Activated T-helper 1 cell treated with anti-CD3 and anti-CD28 coated beads, Interleukin-12 subunit alpha, Interleukin-12 subunit beta, Interleukin-2, Interleukin-4 antibody, amounts not matched to agents 30 ng/mL and 10 ng/mL and 1 ng/mL, durations not matched to agents 14 hours and 24 hours and 36 hours (primary cell): Measurements from ENCODE around the gene IDH3G. TPM values are rescaled to one million over a fixed set of nuclear protein-coding genes. Genes with fewer than 3 reads are reported as not detected.

Experiments
- DNase-seq: peaks from one replicate; pipeline ENCODE4 v3.0.0; 2021; ENCODE audit warnings: low spot score
- H3K27ac Mint-ChIP-seq: one replicate; pipeline ENCODE4 v1.8.0; 2021; ENCODE audit warnings: mild to moderate bottlenecking, mixed read lengths
- H3K27me3 Mint-ChIP-seq: one replicate; pipeline ENCODE4 v1.8.0; 2022; ENCODE audit warnings: mild to moderate bottlenecking, moderate library complexity, mixed read lengths; ENCODE audit not compliant: insufficient read depth
- H3K36me3 Mint-ChIP-seq: one replicate; pipeline ENCODE4 v1.8.0; 2021; ENCODE audit warnings: low read depth, mixed read lengths
- H3K4me1 Mint-ChIP-seq: one replicate; pipeline ENCODE4 v1.8.0; 2021; ENCODE audit warnings: low read depth, mixed read lengths
- H3K4me3 Mint-ChIP-seq: one replicate; pipeline ENCODE4 v1.8.0; 2021; ENCODE audit warnings: mild to moderate bottlenecking, moderate library complexity, mixed read lengths
- H3K9me3 Mint-ChIP-seq: one replicate; pipeline ENCODE4 v1.8.0; 2021; ENCODE audit warnings: mixed read lengths
- intact Hi-C: fragments of 100-400 bp; cut with micrococcal nuclease; formaldehyde crosslinking; loops from one replicate; pipeline ENCODE4 v1.15.1; 2024
- total RNA-seq: library from RNA; stranded (reverse); gene quantifications from 2 replicates; pipeline ENCODE4 v1.2.3, GENCODE V29; 2022

The IDH3G gene
- total RNA-seq, 1 donor from 2014 or later = 68.4 TPM

DNA sequence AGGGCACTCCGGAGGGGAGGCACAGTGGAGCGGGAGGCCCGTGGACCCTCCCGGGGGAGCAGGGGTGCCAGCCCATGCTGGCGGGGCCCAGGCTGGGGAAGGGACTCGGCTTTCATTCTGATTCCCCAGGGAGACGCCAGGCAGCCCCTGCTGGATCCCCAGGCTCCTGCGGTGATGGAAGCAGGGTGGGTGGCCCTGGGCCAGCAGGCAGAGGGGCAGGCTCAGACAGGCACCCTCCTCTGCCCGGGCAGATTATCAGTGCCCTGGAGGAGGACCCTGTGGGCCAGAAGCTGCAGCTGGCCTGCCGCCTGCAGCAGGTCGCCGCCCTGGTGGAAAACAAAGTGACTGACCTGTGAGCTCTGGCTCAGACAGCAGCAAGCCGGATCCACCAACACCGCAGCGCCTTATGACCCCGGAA, 15.5 kb downstream of the IDH3G start:
- H3K4me3 Mint-ChIP-seq = no peak overlapping the region

DNA sequence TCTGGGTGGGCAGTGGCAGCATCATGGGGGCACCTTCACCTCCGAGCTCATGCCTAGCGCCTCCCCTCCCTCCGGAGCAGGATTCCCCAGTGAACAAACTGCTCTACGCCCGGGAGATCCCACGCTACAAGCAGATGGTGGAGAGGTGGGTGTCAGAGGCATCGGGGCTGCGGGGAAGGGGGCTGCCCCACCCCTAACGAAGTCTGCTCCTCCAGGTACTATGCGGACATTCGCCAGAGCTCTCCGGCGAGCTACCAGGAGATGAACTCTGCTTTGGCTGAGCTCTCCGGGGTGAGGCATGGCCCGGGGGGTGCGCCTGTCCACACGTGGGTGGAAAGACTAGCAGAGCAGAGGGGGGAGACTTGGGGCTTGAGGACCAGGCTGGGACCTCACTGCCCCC, 16.0 kb downstream of the IDH3G start:
- Mint-ChIP-seq H3K36me3 (peaks cover 2% of the 10 kb centered on the region), H3K4me1 (no peaks in the 10 kb centered on the region), H3K9me3 (no peaks in the 10 kb centered on the region), H3K27ac (no peak overlapping the region), H3K27me3 (peaks cover 2% of the 10 kb centered on the region), H3K4me3 (no peak overlapping the region)
- intact Hi-C loops = no loop called here
- DNase-seq = no peak

More for the DNA sequence above, 15.5 kb downstream of the IDH3G start:
- no peak overlapping the region for H3K27ac Mint-ChIP-seq
- H3K9me3 Mint-ChIP-seq = no peaks in the 10 kb centered on the region
- peaks cover 2% of the 10 kb centered on the region for H3K36me3 Mint-ChIP-seq
- no peaks in the 10 kb centered on the region for H3K4me1 Mint-ChIP-seq
- intact Hi-C loops = no loop called here
- no peak for DNase-seq
- peaks cover 2% of the 10 kb centered on the region for H3K27me3 Mint-ChIP-seq

DNA sequence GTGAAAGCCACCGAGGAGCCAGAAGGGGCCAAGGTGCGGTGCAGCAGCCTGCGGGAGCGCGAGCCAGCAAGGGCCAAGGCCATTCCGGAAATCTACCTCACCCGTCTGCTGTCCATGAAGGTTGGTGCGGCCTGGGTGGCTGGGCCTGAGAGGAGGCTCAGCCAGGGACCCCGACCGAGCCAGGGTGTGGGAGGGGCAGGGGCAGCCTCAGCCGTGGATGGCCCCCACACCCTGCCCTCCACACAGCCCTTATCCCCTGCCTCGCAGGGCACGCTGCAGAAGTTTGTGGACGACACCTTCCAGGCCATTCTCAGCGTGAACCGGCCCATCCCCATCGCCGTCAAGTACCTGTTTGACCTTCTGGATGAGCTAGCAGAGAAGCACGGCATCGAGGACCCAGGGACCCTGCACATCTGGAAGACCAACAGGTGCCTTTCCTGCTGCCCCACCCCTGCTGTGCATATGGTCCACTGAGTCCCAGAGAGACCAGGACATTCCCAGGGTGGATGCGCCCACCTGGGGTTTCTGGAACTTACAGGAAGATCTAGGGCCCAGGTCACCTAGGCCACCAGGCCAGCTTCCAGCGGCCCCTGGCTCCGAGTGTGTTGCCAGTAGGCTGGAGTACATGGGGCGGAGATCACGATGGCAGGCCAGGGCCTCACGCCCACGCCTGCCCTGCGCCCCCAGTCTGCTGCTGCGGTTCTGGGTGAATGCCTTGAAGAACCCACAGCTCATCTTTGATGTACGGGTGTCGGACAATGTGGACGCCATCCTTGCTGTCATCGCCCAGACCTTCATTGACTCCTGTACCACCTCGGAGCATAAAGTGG, 16.7 kb downstream of the IDH3G start:
- Mint-ChIP-seq H3K27ac (no peak overlapping the region), H3K9me3 (no peaks in the 10 kb centered on the region), H3K4me3 (no peak overlapping the region), H3K27me3 (peaks cover 2% of the 10 kb centered on the region), H3K4me1 (no peaks in the 10 kb centered on the region), H3K36me3 (peaks cover 2% of the 10 kb centered on the region)
- intact Hi-C loops = no loop called here
- no peak for DNase-seq

DNA sequence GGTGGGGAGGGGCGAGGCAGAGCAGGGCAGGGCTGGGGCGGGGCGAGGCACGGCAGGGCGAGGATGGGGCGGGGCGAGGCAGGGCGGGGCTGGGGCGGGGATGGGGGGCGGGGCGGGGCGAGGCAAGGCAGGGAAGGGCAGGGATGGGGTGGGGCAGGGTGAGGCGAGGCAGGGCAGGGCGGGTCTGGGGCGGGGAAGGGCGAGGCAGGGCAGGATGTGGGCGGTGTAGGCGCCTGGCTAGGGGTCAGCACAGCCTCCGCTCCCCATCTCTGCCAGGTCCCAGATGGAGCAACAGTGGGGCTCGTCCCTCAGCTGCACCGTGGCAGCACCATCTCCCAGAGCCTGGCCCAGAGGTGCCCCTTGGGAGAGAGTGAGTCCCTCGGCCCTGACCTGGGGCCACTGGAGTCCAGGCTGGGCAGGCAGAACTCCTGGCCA, 17.5 kb downstream of the IDH3G start:
- H3K27ac Mint-ChIP-seq = no peak overlapping the region

DNA sequence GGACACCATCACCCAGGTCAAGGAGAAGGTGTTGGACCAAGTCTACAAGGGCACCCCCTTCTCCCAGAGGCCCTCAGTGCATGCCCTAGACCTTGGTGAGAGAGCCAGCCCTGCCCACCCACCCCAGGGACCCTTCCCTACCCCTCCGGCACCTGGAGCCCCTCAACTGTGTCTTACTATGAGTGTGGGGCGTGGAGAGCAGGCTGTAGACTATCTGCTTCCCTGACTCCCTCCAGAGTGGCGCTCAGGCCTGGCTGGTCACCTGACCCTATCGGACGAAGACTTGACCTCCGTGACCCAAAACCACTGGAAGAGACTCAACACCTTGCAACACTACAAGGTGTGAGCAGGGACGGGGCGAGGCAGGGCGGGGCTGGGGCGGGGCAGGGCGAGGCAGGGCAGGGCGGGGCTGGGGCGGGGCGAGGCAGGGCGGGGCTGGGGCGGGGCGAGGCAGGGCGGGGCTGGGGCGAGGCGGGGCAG, 18.0 kb downstream of the IDH3G start:
- H3K9me3 Mint-ChIP-seq = no peaks in the 10 kb centered on the region
- H3K4me3 Mint-ChIP-seq = no peak overlapping the region
- H3K4me1 Mint-ChIP-seq = no peaks in the 10 kb centered on the region
- peaks cover 2% of the 10 kb centered on the region for H3K27me3 Mint-ChIP-seq
- H3K36me3 Mint-ChIP-seq = peaks cover 2% of the 10 kb centered on the region
- intact Hi-C loops = no loop called here
- H3K27ac Mint-ChIP-seq = no peak overlapping the region
- no peak for DNase-seq

More for the DNA sequence above, 17.5 kb downstream of the IDH3G start:
- Mint-ChIP-seq H3K4me3 (no peak overlapping the region), H3K9me3 (no peaks in the 10 kb centered on the region), H3K27me3 (peaks cover 2% of the 10 kb centered on the region), H3K4me1 (no peaks in the 10 kb centered on the region), H3K36me3 (peaks cover 2% of the 10 kb centered on the region)
- no peak for DNase-seq
- intact Hi-C loops = no loop called here

DNA sequence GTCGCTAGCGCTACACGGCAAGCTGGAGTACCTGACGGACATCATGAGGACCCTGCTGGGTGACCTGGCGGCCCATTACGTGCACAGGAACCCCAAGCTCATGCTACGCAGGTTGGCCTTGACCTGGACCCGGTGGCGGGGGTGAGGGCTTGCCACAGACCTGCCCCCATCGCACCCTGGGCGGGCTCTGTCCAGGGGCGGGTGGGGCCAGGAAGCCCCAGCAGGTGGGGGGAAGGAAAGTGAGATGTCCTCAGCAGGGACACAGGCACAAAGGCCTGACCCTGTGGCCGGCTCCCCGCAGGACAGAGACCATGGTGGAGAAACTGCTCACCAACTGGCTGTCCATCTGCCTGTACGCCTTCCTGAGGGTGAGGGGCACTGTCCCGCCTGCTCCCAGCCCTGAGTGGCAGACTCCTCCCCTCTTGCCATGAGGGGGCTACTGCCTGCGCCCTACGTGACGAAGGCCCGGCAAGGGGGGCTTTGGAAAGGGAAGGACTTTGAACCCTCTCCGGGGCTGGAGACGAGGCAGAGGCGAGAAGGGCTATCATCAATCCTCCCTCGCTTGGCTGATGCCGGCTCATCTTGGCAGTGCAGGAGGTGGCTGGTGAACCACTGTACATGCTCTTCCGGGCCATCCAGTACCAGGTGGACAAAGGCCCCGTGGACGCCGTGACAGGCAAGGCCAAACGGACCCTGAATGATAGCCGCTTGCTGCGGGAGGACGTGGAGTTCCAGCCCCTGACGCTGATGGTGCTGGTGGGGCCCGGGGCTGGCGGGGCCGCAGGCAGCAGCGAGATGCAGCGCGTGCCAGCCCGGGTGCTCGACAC, 18.7 kb downstream of the IDH3G start:
- intact Hi-C loops = no loop called here
- peaks cover 2% of the 10 kb centered on the region for H3K36me3 Mint-ChIP-seq
- DNase-seq = no peak
- no peaks in the 10 kb centered on the region for H3K4me1 Mint-ChIP-seq
- H3K27me3 Mint-ChIP-seq = peaks cover 2% of the 10 kb centered on the region
- H3K27ac Mint-ChIP-seq = no peak overlapping the region
- no peak overlapping the region for H3K4me3 Mint-ChIP-seq
- H3K9me3 Mint-ChIP-seq = no peaks in the 10 kb centered on the region

DNA sequence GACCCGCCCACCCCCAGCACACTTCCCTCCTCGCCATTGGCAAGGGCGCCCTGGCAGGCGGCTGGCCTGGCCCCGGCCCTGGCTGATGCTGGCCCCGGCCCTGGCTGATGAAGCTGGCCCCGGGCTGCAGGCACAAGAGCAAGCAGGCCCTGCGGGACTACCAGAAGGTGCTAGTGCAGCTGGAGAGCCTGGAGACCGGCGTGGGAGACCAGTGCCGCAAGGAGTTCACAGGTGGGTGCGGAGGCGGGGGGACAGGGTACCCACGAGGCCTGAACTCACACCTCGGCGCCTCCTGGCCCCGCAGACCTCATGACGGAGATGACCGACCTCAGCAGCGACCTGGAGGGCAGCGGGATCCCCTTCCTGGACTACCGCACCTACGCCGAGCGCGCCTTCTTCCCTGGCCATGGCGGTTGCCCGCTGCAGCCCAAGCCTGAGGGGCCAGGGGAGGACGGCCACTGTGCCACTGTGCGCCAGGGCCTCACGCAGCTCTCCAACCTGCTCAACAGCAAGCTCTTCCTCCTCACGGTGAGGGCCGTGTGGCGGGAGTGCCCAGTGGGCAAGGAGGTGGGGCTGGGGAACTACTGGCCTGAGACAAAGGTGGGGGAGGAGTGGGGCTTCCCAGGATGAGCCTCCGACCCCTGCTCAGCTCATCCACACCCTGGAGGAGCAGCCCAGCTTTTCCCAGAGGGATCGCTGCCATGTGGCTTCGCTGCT, 19.4 kb downstream of the IDH3G start:
- DNase-seq = no peak
- H3K4me3 Mint-ChIP-seq = no peak overlapping the region

DNA sequence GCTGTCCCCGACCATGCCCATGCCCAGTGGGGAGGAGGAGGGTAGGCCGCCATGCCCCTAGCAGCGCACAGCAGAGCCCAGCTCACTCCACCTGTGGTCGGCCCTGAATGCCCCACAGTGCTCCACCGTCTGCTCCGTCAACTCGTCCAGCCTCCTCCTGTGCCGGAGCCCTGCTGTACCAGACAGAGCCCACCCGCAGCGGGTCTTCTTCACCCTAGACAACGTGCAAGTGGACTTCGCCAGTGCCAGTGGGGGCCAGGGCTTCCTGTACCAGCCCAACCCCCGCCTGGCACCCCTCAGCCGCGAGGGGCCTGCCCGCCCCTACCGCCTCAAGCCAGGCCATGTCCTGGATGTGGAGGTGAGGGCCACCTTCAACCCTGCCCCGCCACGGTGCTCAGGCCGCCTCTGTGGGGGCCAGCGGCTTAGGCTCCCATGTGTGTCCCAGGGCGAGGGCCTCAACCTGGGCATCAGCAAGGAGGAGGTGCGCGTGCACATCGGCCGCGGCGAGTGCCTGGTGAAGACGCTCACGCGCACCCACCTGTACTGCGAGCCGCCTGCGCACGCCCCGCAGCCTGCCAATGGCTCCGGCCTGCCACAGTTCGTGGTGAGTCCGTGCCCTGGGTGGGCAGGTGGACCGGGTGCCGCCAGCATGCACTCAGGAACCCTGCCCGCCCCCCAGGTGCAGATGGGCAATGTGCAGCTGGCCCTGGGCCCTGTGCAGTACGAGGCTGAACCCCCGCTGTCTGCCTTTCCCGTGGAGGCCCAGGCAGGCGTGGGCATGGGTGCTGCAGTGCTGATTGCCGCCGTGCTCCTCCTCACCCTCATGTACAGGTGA, 20.2 kb downstream of the IDH3G start:
- no peak for DNase-seq
- intact Hi-C loops = no loop called here
- no peak overlapping the region for H3K27ac Mint-ChIP-seq

More for the DNA sequence above, 19.4 kb downstream of the IDH3G start:
- H3K27ac Mint-ChIP-seq = no peak overlapping the region
- no peaks in the 10 kb centered on the region for H3K27me3 Mint-ChIP-seq
- no peaks in the 10 kb centered on the region for H3K9me3 Mint-ChIP-seq
- H3K4me1 Mint-ChIP-seq = no peaks in the 10 kb centered on the region
- intact Hi-C loops = no loop called here
- H3K36me3 Mint-ChIP-seq = no peaks in the 10 kb centered on the region

DNA sequence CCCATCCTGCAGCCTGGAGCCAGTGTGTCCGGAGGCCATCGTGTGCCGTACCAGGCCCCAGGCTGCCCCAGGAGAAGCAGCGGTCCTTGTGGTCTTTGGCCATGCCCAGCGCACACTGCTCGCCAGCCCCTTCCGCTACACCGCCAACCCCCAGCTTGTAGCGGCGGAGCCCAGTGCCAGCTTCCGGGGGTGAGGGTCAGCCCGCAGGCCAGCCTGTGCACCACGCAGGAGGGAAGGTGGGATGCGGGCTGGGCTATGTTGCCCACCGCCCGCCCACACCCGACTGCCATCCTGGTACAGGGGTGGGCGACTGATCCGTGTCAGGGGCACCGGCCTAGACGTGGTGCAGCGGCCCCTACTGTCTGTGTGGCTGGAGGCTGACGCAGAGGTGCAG, 21.0 kb downstream of the IDH3G start:
- no peak overlapping the region for H3K4me3 Mint-ChIP-seq
- H3K27ac Mint-ChIP-seq = no peak overlapping the region
- DNase-seq = no peak
- no peaks in the 10 kb centered on the region for H3K27me3 Mint-ChIP-seq
- intact Hi-C loops = no loop called here
- no peaks in the 10 kb centered on the region for H3K9me3 Mint-ChIP-seq
- H3K36me3 Mint-ChIP-seq = no peaks in the 10 kb centered on the region
- no peaks in the 10 kb centered on the region for H3K4me1 Mint-ChIP-seq

More for the DNA sequence above, 20.2 kb downstream of the IDH3G start:
- Mint-ChIP-seq H3K4me1 (no peaks in the 10 kb centered on the region), H3K9me3 (no peaks in the 10 kb centered on the region), H3K27me3 (no peaks in the 10 kb centered on the region), H3K4me3 (no peak overlapping the region), H3K36me3 (no peaks in the 10 kb centered on the region)

DNA sequence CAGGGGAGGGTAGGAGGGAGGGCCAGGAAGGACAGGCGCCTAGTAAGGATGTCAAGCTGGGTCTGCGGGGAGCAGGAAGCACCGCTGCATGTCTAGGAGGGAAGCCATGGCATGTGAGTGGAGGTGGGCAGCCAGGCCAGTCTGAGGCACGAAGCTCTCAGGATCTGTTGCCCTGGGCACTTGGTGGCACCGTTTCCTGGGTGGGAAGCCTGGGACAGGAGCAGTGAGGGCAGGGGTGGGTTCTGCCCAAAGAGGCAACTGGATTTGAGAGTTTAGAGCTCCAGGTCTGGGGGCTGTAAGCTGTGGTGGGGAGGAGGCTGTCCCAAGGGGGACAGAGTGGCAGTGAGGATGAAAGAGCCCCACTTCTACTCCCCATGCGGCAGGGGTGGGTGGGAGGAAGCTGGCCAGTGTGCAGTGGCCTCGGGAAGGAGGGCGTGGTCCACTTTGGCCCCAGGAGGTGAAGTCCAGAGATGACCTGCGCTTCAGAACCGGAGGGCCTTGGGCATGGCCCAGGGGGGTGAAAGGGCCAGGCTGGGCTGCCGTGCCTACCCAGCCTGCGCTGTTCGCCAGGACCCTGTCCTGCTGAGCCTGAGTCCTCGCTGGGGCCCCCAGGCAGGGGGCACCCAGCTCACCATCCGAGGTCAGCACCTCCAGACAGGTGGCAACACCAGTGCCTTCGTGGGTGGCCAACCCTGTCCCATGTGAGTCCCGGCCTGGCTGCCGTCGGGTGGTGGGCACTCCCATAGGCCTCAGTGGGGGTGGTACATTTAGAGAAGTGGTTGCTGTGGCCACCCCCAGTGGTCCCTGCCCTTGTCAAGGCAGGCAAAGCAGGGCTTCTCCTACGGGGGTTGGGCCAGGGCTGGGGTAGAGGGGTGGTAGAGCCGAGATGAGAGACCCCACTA, 21.6 kb downstream of the IDH3G start:
- DNase-seq = no peak
- no peak overlapping the region for H3K27ac Mint-ChIP-seq
- H3K4me3 Mint-ChIP-seq = no peak overlapping the region
- no peaks in the 10 kb centered on the region for H3K27me3 Mint-ChIP-seq
- H3K4me1 Mint-ChIP-seq = no peaks in the 10 kb centered on the region
- no peaks in the 10 kb centered on the region for H3K36me3 Mint-ChIP-seq
- no peaks in the 10 kb centered on the region for H3K9me3 Mint-ChIP-seq
- intact Hi-C loops = no loop called here

DNA sequence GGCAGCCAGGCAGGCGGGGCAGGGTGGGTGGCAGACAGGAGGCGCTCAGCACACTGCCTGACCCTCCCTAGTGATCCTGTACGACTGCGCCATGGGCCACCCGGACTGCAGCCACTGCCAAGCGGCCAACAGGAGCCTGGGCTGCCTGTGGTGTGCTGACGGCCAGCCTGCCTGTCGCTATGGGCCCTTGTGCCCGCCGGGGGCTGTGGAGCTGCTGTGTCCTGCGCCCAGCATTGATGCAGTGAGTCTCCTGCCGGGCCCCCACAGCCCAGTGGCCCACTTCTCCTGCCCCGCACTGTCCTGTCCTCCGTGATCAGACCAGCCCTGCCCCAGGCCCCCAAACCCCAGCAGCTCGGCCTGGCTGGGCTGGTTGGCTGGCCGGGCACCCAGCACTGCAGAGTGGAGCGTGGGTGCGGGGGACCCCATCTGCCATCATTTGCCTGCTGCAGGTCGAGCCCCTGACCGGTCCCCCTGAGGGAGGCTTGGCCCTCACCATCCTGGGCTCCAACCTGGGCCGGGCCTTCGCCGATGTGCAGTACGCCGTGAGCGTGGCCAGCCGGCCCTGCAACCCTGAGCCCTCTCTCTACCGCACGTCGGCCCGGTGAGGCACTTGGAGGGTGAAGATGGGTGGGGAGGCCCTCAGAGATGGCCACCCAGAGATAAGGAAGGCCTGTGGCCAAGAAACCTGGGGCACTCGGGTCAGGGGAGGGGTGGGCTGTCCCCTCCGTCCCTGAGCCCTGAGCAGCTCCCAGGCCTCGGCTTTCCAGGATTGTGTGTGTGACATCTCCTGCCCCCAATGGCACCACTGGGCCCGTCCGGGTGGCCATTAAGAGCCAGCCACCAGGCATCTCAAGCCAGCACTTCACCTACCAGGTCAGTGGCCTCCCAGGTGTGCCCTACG, 22.5 kb downstream of the IDH3G start:
- Mint-ChIP-seq H3K4me3 (no peak overlapping the region), H3K27me3 (peaks cover 2% of the 10 kb centered on the region), H3K9me3 (no peaks in the 10 kb centered on the region), H3K36me3 (no peaks in the 10 kb centered on the region), H3K4me1 (no peaks in the 10 kb centered on the region), H3K27ac (no peak overlapping the region)
- intact Hi-C loops = no loop called here
- DNase-seq = no peak
